ENCODE data around the gene PLEKHA6.

PLEKHA6 gene

DNA sequence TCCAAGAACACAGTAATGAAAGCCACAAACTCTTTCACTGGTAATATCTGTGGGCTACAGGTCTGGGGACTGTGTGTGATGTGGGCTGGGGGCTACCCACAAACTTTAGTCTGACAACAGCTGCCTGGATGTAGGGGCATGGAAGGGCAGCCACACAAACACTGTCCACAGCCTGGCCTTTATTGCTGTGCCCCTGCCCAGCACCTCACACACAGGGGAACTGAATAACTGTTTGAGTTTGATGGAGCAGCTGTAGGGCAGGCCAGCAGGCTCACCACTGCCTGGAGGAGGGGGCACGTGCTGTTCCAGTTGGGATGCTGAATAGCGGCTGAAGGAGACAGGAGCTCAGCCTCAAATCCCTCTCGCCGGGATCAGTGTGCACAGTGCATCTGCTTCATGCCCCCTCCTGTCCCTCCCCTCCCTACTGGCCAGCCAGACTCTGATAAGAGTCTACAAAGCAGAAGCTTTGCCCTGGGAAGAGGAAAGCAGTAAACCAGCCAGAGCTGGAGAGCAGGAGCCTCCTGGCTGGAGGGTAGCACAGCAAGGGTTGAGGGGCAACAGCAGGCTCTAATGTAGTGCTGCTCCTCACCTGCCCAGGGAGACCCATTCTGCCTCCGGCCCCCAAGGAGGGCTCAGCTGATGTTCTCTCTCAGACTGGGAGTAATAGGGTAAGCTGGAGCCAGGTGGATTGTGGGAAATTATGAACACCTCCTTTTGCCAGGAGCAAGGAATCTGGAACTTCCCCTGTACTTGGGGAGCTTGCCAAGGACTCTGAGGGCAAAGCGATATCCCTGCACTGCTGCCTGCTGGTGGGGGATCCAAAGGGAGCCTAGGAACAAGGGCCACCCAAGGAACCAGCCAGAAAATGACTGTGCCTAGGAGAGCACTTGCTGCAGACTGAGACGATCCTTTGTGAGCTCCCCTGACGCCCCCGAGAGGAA, 75.7 kb downstream of the PLEKHA6 start:
- no peak for DNase-seq (ENCODE audit: low read depth)

DNA sequence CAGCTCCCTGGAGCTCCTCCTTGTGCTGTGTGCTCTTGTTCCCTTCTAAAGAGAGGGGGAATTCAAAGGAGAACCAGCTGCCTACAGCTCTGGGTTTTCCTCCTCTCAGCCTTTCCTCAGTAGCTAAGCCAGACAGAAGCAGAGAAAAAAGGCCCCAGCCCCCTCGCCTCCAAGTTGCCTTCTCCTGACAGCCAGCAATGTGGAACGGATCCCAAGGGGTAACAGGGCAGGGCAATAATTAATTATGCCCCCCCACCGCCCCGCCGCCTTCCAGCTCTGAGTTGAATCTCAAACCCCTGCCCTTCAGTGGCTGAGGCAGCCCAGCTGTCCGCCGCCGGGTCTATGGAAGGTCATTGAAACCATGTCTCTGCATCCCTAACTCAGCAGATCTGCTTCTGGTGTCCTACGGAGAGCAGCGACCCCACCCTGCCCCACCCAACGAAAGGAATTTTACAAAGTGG, 76.9 kb downstream of the PLEKHA6 start:
- DNase-seq (ENCODE audit: low read depth): no peak

DNA sequence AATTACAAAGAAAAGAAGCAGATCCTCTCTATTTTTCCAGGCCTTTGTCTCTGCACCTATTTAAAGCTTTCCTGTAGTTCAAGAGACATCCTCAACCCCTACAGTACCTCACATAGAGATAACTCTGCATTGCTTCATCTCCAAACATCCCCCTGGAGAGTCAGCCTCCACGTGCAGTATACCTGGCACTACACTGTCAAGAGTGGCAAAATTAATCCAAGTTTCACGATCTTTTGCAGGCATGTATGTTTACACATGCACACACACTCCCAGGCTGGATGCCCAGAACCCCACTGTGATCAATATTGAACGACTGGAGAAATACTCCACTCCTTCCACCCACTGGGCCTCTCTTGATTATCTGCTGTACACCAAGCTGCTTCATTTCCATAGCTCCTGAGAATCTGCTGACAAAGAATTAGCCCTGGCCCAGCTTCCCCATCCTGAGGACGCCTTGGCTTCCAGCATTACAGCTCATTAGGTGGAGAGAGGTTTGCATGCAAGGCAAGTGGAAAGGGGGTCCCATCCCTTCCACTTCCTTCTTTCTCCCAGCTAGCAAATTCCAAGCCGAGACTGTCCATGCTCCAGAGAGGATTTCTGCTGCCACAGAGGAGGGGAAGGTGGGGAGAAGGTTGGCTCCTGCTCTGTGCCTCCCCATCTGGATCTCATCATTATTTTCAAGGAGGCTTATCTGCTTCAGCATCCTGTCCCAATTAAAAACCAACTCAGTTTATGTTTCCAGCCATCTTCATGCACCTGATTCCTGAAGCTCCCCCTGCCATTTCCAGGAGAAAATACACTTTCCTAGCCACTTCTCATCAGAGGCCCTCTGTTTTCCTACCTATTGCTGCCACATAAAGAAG, 79.4 kb downstream of the PLEKHA6 start:
- no peak for DNase-seq (ENCODE audit: low read depth)

DNA sequence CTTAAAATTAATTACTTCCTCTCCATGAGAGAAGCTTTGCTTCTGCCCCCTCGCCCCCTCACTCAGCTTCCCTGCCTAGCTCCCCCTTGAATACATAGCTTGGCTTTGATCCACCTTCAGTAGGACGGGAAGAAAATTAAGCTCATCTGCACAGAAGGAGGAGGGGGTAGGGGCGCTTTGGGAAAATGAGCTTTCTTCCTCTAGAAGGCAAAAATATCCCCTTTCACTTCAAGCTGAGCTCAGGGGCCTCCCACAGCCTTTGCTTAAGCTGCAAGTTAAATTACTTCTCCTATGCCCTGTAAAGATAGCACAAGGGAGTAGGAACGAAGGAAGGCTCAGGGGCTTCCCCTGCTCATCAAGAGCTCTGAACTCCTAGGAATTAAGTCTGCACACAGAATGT, 80.8 kb downstream of the PLEKHA6 start:
- no peak for DNase-seq (ENCODE audit: low read depth)

DNA sequence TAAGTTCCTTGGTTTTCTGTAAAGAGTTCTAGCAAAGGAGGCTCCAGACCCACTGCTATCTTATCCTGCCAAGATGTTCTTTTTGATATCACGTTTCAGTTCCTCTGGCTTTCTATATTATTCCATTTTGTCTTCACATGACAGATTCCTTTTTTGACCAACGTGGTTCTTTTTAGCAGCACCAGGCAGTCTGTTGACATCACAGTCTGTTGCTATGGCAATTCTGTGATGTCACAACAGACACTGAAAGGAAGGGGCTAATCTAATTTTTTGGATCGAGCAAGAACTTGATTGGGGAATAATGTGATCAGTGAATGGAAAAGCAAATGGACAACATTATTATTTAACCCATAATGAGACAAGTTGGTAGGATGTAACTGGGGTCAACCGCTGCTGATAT, 81.5 kb downstream of the PLEKHA6 start:
- no peak for DNase-seq (ENCODE audit: low read depth)

DNA sequence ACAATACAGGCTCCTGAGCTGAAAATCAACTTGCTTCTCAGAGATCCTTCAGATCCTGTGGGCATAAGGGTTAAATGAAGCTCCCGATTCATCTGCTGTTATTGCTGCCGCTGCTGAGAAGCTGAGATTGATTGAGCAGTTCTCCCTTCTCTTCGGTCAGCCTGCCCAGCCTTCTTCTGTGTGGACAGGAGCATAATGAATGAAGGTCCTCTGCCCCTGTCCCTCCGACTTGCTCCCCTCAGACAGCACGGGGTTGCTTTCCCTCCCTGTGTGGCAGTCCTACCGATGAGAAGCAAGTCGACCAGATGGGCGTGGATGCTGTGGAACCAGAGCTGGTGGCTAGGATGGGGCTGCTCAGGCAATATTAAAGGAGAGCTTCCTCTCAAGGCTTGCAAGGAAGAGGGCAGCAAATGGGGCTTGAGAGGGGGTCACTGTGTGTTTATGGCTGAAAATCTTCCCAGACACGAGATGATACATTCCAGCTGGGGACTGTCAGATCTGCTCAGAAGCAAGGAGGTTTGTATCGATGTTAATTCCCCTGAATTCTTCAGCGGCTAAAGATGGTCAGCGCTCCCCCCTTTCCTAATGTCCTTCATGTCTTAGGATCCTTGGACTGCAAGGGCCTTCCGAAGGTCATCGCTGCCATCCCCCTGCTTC, 82.0 kb downstream of the PLEKHA6 start:
- no peak for DNase-seq (ENCODE audit: low read depth)

DNA sequence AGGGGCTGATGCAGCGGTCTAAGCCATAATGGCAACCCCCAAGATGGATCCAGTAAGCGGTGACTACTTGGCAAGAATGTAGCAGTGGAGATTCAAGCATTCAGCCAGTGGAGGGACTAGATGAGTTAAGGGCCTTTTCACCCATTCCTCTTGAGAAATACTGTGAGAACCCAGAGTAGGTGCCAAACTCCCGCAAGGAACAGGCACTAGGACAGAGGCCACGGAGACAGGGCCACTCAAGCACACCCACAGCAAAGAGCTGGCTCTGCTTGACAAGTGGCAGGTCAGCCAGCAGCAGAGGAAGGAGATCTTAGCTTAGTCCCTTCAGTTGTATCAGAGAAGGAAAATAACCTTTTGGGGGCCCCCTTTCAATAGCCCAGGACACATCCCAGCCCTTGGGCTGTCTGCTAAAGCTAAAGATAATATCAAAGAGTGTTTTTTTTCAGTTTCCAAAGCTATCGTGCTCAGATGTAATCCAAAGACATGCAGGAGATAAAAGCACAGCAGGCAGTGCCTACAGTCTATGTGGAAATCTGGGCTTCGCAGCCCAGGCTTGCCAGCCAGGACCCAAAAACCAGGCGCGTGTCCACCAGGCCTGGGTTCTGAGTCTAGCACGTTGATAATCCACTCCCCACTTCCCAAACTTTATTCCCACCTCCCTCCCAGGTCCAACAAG, 83.9 kb downstream of the PLEKHA6 start:
- DNase-seq (ENCODE audit: low read depth): no peak

DNA sequence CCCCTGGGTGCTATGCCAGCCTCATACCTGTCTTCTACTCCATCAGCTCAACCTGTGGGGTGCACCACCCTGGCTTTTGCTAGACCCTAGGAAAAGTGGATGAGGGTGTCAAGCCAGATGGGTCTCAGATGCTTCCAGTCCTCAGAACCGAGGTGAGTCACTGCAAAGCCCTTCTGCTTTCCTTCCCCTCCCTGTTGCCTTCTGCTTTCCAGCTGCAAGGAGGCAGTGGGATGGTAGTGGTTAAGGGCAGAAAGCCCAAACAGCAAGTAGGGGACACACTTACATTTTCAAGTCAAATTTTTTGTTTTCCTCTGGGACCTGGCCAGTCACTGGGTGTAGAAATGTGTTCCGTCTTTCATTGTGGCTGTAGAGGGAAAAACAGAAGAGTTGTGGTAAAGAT, 85.3 kb downstream of the PLEKHA6 start:
- no peak for DNase-seq (ENCODE audit: low read depth)

DNA sequence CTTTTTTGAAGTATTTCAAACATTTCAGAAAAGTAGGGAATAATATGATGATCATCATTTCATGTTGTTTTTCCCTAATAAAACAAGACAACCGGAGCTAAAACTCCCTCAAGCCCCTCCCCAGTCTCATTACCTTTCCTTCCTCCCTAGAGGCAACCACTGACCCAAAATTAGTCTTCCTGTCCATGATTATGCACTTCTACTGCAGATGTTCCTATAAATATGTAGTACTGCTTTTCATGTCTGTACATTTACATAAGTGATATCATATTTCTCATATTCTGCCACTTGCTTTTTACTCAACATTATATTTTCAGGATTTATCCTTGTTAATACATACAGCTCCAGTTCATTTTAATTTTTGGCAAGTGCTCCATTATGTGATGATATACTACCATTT, 87.2 kb downstream of the PLEKHA6 start:
- DNase-seq (ENCODE audit: low read depth): no peak

DNA sequence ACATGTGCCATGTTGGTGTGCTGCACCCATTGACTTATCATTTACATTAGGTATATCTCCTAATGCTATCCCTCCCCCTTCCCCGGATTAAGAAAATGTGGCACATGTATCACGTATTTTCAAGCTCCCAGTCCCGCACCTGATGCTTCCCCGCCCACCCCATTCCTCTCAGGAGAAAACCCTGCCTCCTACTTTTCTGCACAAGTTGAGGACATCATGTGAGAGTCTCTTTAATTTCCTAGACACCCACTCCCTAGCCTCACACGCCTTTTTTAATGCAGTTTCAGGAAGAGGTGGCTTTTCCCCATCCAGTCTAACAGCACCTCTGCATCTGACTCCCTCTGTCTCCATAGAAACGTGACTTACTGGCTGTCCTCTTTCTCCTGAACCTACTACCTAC, 87.8 kb downstream of the PLEKHA6 start:
- DNase-seq (ENCODE audit: low read depth): no peak

DNA sequence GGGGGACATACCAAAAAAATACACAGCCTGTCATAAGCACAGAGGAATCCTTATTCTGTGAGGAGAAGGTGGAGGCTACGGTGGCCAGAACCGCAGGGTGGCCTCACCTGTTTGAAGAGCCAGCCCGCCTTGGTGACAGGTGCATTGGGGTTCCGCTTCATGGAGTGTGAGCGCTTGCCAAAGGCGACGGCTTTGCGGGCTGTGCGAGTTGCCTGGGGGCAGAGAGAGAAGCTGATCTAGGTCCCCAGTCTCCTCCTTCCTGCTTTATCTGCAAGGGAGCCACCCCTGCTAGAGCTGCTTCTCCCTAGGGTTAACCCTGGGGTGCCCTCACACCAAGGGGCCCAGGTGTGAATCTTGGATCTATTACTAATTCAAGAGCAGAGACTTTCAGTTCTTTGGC, 91.6 kb downstream of the PLEKHA6 start:
- no peak for DNase-seq (ENCODE audit: low read depth)

DNA sequence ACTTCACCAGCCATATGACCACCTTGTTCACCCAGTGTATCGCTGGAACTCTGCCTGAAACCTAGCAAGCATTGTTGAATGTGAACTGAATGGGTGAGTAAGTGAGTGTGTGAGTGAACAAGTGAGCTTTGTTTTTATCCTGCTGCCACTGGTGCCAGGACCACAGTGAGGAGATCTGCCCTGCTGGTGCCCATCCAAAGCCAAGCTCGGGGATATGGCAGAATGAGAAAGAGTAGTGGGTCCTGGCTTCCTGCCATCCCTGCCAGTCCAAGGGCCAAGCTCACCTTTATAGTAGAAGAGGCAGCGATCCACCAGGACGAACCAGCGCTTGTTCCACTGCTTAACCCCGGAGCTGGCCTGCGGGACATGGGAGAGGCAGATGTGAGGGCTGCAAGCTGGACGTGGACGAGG, 92.5 kb downstream of the PLEKHA6 start:
- no peak for DNase-seq (ENCODE audit: low read depth)

DNA sequence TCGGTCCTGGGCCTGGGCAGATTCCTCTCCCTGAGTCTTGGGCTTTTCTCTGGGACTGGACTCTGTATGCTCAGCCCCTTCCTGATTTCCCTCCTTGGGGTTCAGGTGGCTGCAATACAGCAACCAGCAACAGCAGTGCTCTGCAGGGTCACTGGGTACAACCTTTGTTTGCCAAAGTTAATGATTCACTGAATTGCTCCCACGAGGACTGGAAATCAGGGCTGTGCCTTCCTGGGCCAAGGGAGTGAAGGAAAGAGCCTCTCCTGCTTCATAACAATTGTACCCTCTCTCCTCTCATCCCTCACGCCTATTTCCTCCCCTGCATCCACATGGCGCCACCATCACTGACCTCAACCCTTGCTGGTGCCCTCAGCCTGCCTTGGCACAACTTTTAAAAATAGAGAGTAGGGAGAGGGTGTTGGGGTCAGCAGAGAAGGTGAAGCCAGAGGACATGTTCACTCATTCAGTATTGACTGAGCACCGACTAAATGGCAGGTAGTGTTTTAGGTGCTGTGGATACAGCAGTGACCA, 93.2 kb downstream of the PLEKHA6 start:
- no peak for DNase-seq (ENCODE audit: low read depth)

DNA sequence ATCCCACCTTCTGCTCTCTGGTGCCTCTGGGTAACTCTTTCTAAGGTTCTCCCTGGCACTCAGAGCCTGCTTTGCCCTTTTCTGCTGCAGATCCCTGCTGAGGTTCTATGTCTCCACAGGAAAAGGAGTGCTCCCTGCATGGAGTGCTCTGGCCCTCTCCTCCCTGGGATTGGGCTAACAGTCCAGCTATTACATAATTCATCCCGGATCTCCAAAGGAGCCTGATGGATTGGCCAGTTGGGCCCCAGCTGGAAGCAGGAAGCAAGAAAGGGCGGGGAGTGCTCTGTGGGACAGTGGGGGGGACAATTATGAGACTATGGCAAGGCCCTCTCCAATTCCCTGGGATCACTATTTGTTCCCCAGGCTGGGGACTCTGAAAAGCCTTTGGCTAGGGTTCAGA, 94.1 kb downstream of the PLEKHA6 start:
- no peak for DNase-seq (ENCODE audit: low read depth)

DNA sequence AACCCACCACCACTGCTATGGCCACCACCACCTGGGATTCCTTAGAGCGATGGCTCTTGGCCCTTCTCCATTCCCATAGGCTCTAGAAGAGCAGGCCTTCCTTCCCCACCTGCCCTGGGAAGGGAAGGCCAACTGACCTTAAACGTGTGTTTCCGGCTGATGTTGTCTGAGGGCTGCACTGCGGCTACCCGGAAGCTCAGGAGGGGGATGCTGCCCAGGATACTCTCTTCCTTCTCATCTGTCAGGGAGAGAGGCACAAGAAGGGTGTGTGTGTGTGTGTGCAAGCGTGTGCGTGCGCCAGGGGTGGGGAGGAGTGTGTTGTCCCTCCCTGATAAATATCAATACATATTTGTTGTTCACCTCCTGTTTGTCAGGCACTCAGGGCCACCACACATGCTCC, 94.9 kb downstream of the PLEKHA6 start:
- DNase-seq (ENCODE audit: low read depth): no peak

DNA sequence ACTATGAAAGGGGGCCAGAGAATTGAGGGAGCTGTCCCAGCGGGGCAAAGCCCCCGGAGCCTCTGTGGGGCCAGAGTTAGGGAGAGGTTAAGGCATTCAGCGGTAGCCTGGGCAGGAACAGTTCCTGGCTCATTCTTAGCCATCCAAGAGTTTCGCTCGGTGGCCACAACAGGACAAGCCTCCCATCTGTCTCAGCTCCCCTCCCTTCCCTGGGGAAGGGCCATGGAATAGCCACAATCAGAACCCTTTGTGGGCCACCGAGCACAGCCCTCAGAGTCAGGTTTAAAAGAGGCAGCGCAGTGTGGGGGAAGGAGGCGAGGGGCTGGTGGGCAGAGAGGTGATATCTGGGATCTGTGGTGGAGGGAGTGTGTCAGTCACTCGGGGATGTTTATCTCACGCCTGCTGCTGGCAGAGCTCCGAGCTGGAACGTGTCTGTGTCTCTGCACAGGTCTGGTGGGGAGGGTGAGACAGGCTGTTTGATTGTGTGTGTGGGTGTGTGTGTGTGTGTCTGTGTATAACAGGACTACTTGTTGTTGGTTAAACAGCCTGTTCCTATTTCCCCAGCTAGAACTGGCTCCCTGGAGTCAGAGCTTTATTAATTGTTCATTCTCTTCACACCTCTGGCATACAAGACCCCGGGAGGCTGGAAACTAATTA, 96.3 kb downstream of the PLEKHA6 start:
- DNase-seq (ENCODE audit: low read depth): no peak

DNA sequence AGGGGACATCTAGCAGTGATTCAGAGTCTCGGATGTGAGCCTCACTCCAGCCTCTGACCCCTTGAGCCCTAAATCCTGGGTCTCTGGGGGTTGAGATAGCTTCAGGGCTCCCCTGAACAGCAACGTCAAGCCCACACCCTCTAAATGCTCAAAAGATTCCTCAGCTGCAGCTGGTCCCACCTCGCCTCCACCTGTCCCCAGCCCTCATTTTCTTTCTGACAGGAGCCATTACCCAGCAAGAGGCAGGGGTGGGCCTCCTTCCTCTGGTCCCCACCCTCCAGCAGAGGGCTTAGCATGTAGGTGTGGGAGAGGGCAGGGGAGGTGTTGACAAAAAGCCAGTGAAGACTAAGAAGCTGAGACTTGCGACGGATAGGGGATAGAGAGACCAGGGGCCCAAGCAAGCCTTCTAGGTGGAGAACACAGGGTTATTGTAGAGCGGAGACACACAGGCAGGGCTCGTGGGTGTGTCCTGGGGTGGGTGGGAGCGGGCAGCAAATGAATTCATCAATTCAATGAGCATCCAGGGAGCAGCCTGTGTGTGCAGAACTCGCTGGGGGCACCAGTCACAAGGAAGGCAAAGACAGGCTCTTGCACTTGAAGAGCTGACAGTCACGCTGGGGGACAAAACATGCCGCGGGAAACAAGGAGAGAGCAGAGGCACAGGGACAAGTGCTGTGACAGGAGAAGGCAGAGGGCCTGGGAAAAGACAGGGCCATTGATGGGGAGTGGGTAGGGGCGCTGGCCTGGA, 97.0 kb downstream of the PLEKHA6 start:
- no peak for DNase-seq (ENCODE audit: low read depth)

DNA sequence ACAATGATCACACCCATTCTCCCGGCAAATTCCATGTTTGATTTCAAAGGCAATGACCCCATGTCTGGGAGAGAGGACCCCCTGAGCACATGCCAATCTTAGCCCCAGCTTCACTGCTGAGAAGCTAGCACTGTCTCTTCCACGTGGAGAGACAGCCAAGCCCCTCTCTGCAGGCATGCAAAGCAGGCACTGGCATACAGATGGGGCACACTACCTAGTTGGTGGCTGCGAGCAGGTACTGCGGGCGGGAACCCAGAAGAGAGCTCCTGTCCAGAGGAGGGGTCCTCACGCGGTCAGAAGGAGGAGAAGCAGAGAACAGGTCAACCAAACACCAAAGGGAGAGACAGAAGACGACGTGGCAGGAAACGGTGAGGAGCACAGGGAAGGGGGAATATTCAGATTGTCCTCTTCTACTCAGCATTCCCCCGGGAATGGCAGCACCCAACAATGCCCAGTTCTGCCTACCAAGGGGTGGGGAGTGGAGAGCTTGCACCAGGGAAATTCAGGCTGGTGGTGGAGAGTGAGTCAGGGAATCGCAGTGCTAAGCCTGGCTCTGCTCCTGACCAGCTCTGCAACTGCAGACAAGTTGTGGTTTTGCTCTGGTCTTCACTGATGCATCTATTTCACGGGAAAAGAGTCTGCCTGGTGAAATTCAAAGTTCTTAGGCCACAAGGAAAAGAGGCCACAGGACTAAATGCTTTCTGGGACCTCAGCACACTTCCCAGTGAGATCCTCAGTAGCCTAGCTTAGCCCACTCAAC, 97.8 kb downstream of the PLEKHA6 start:
- peak; percentile 74 for DNase-seq (ENCODE audit: low read depth)

DNA sequence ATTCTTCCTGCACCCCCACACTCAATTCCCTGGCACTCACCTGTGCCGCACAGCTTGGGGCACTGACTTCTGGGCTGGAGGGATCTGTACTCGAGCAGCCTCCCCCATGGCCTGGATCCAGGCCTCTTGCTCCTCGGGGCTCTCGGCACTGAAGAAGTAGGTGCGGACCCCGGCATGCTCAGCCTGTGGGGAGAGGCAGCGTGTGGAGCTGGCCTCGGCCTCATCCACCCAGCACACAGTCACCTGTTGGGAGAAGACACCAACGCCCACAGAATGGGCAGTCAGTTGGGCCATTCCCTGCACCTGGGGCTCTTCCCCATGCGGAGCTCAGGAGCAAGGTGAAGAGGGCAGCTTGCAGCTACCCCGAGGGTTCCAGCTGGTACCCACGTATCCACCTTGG, 98.5 kb downstream of the PLEKHA6 start:
- DNase-seq (ENCODE audit: low read depth): no peak

Measured in EH (cell line).